ENCODE results near the gene EME1. TPM values are rescaled to one million over a fixed set of nuclear protein-coding genes. Genes with fewer than 3 reads are reported as not detected.

EME1 gene
- polyA plus RNA-seq, 1 of the 3 experiments (the other 2 are of a cell fraction), result 16.9 TPM

GRCh38 chr17:50337956-50338355, 35.1 kb upstream of the EME1 start (continued):
- no peak for TF ChIP-seq GATA2 (CRISPR knock-in tag; IDR thresholded peaks at IDR 0.05)
- TF ChIP-seq MAX (IDR thresholded peaks at IDR 0.05; ENCODE audit: low read depth), result no peak
- TF ChIP-seq RXRA (IDR thresholded peaks at IDR 0.05; ENCODE audit: borderline replicate concordance, low read depth), result no peak

GRCh38 chr17:50338645-50339044, 34.4 kb upstream of the EME1 start:
- no peak overlapping the region for H2AFZ ChIP-seq (ENCODE audit: low read depth)
- no peak overlapping the region for H3K27ac ChIP-seq (ENCODE audit: low read depth in 2 of 2, low read length in 1 of 2)
- TF ChIP-seq RCOR1 (IDR thresholded peaks at IDR 0.05; ENCODE audit: low read length) (no peak), ZBTB33 (IDR thresholded peaks at IDR 0.05; ENCODE audit: borderline replicate concordance, low read depth) (no peak), RAD21 (IDR thresholded peaks at IDR 0.05; ENCODE audit: low read length) (no peak), YY1 (IDR thresholded peaks at IDR 0.05; ENCODE audit: low read depth) (no peak), JUND (IDR thresholded peaks at IDR 0.05) (no peak), FOSL2 (IDR thresholded peaks at IDR 0.05; ENCODE audit: borderline replicate concordance, low read depth) (no peak), MEF2A (IDR thresholded peaks at IDR 0.05; ENCODE audit: borderline replicate concordance, low read depth) (no peak), ELF1 (IDR thresholded peaks at IDR 0.05) (no peak), PBX3 (IDR thresholded peaks at IDR 0.05) (no peak), SIN3A (IDR thresholded peaks at IDR 0.05; ENCODE audit: borderline replicate concordance, low read depth, low read length) (no peak), NRF1 (IDR thresholded peaks at IDR 0.05; ENCODE audit: low read depth, low read length) (no peak)
- peaks cover 9% of the 10 kb centered on the region for H3K9me3 ChIP-seq
- no peaks in the 10 kb centered on the region for H3K4me1 ChIP-seq (ENCODE audit: control insufficient read depth in 1 of 2, insufficient read depth in 2 of 2, low read depth in 1 of 2, low read length in 1 of 2)
- no peaks in the 10 kb centered on the region for H4K20me1 ChIP-seq (ENCODE audit: insufficient read depth)
- no peaks in the 10 kb centered on the region for H3K79me2 ChIP-seq (ENCODE audit: insufficient read depth)
- no peaks in the 10 kb centered on the region for H3F3A ChIP-seq (replicated peaks; ENCODE audit: insufficient read depth)
- ChIA-PET CTCF (interaction anchor here (1.0 to 1.7 kb wide), 4 partner anchors 23 to 138 kb away, joined by 3 to 6 read pairs (median 4); partner anchors contain the start of gene COL1A1), POLR2A (no interaction called here)
- H3K4me2 ChIP-seq, result no peak overlapping the region
- DNase-seq, result no peak
- H3K9me2 ChIP-seq, result no peaks in the 10 kb centered on the region
- no peak overlapping the region for H3K4me3 ChIP-seq (ENCODE audit: low read depth in 2 of 2, low read length in 1 of 2)
- no peak overlapping the region for H3K9ac ChIP-seq
- H3K36me3 ChIP-seq (replicated peaks in 1 of 2; ENCODE audit: control insufficient read depth in 1 of 2, insufficient read depth in 2 of 2, low read length in 1 of 2), result no peaks in the 10 kb centered on the region
- no peaks in the 10 kb centered on the region for H3K27me3 ChIP-seq (ENCODE audit: insufficient read depth)

GRCh38 chr17:50339381-50339780, 33.6 kb upstream of the EME1 start:
- Histone ChIP-seq H2AFZ (ENCODE audit: low read depth) (no peak overlapping the region), H3K27me3 (ENCODE audit: insufficient read depth) (no peaks in the 10 kb centered on the region), H3K27ac (ENCODE audit: low read depth in 2 of 2, low read length in 1 of 2) (no peak overlapping the region), H3F3A (replicated peaks; ENCODE audit: insufficient read depth) (no peaks in the 10 kb centered on the region), H3K4me2 (no peak overlapping the region), H3K9ac (no peak overlapping the region), H3K36me3 (replicated peaks in 1 of 2; ENCODE audit: control insufficient read depth in 1 of 2, insufficient read depth in 2 of 2, low read length in 1 of 2) (no peaks in the 10 kb centered on the region), H4K20me1 (ENCODE audit: insufficient read depth) (no peaks in the 10 kb centered on the region), H3K4me1 (ENCODE audit: control insufficient read depth in 1 of 2, insufficient read depth in 2 of 2, low read depth in 1 of 2, low read length in 1 of 2) (no peaks in the 10 kb centered on the region), H3K9me2 (no peaks in the 10 kb centered on the region), H3K79me2 (ENCODE audit: insufficient read depth) (no peaks in the 10 kb centered on the region), H3K9me3 (peaks cover 9% of the 10 kb centered on the region), H3K4me3 (ENCODE audit: low read depth in 2 of 2, low read length in 1 of 2) (no peak overlapping the region)
- ChIA-PET CTCF (interaction anchor here (1.4 to 2.5 kb wide), 3 partner anchors 22 to 139 kb away, joined by 3 to 8 read pairs (median 6); partner anchors contain the start of gene LRRC59), POLR2A (no interaction called here)
- DNase-seq, result no peak
- no peak for TF ChIP-seq CTCF (IDR thresholded peaks at IDR 0.05)
- no peak for TF ChIP-seq TEAD4 (IDR thresholded peaks at IDR 0.05; ENCODE audit: borderline replicate concordance, insufficient read depth)
- no peak for TF ChIP-seq REST (IDR thresholded peaks at IDR 0.05; ENCODE audit: low read depth, low read length)
- no peak for TF ChIP-seq FOXJ3 (CRISPR knock-in tag; IDR thresholded peaks at IDR 0.05)
